ENCODE measurements around the gene EPHA3.
"Not testable (repeated sequence)": the region's sequence is repeated elsewhere in the genome, so short reads cannot be mapped to it uniquely, and the experiment has no call there.

The EPHA3 gene

GRCh38 chr3:89344076-89344475, 236.7 kb downstream of the EPHA3 start:
- no peak overlapping the region for H3K4me3 ChIP-seq (ENCODE audit: low read length in 2 of 2)
- no peak overlapping the region for H2BK5ac ChIP-seq (ENCODE audit: low read length)
- H3K79me1 ChIP-seq (ENCODE audit: low read depth, low read length) = no peaks in the 10 kb centered on the region
- H2BK12ac ChIP-seq (ENCODE audit: low read length) = no peak overlapping the region
- H3K14ac ChIP-seq (ENCODE audit: low read length) = no peak overlapping the region
- H4K91ac ChIP-seq (ENCODE audit: low read depth, low read length, poor library complexity) = no peak overlapping the region
- H3K4me2 ChIP-seq (ENCODE audit: insufficient read depth, low read length, poor library complexity, severe bottlenecking) = no peak overlapping the region
- H3K36me3 ChIP-seq (replicated peaks in 1 of 2; ENCODE audit: control insufficient read depth in 2 of 2, insufficient read depth in 2 of 2, low read length in 2 of 2) = no peaks in the 10 kb centered on the region
- H3K27ac ChIP-seq (replicated peaks; ENCODE audit: low read length) = no peak overlapping the region
- H4K8ac ChIP-seq (ENCODE audit: low read depth, low read length) = no peak overlapping the region
- H3K4ac ChIP-seq (ENCODE audit: low read length) = no peak overlapping the region
- DNase-seq (ENCODE audit: low spot score) = no peak
- H3K4me1 ChIP-seq (ENCODE audit: control insufficient read depth in 2 of 2, insufficient read depth in 1 of 2, low read depth in 1 of 2, low read length in 2 of 2) = peaks cover 0 to 3% of the 10 kb centered on the region in 2 donors
- no peak overlapping the region for H2AK5ac ChIP-seq (ENCODE audit: low read depth, low read length)
- no peak overlapping the region for H2BK15ac ChIP-seq (ENCODE audit: low read length)
- no peak overlapping the region for H3K18ac ChIP-seq (ENCODE audit: low read length)
- H3K9ac ChIP-seq (ENCODE audit: low read depth, low read length, poor library complexity) = no peak overlapping the region
- no peak overlapping the region for H2BK120ac ChIP-seq (ENCODE audit: low read depth, low read length)
- H3K27me3 ChIP-seq (ENCODE audit: control insufficient read depth in 3 of 3, insufficient read depth in 3 of 3, low read depth in 1 of 3, low read length in 3 of 3) = no peaks in the 10 kb centered on the region
- H2AFZ ChIP-seq (ENCODE audit: low read length) = no peak overlapping the region
- H3K9me3 ChIP-seq (replicated peaks in 1 of 2; ENCODE audit: control insufficient read depth in 2 of 2, insufficient read depth in 1 of 2, low read depth in 1 of 2, low read length in 2 of 2) = no peaks in the 10 kb centered on the region
- no peak overlapping the region for H3K23ac ChIP-seq (ENCODE audit: low read depth, low read length, poor library complexity)

- not testable (repeated sequence) for H3K9me3 ChIP-seq (replicated peaks in 1 of 2; ENCODE audit: control insufficient read depth in 2 of 2, insufficient read depth in 1 of 2, low read depth in 1 of 2, low read length in 2 of 2); H3K4me3 ChIP-seq (ENCODE audit: low read length in 2 of 2); H2AFZ ChIP-seq (ENCODE audit: low read length); H3K27me3 ChIP-seq (ENCODE audit: control insufficient read depth in 3 of 3, insufficient read depth in 3 of 3, low read depth in 1 of 3, low read length in 3 of 3); H2AK5ac ChIP-seq (ENCODE audit: low read depth, low read length); H2BK5ac ChIP-seq (ENCODE audit: low read length); H3K27ac ChIP-seq (replicated peaks; ENCODE audit: low read length); H3K79me1 ChIP-seq (ENCODE audit: low read depth, low read length); H3K9ac ChIP-seq (ENCODE audit: low read depth, low read length, poor library complexity); H3K4ac ChIP-seq (ENCODE audit: low read length); H4K8ac ChIP-seq (ENCODE audit: low read depth, low read length); H2BK15ac ChIP-seq (ENCODE audit: low read length); DNase-seq (ENCODE audit: low spot score); H3K14ac ChIP-seq (ENCODE audit: low read length); H2BK120ac ChIP-seq (ENCODE audit: low read depth, low read length); H2BK12ac ChIP-seq (ENCODE audit: low read length); H3K36me3 ChIP-seq (replicated peaks in 1 of 2; ENCODE audit: control insufficient read depth in 2 of 2, insufficient read depth in 2 of 2, low read length in 2 of 2); H3K4me2 ChIP-seq (ENCODE audit: insufficient read depth, low read length, poor library complexity, severe bottlenecking); H4K91ac ChIP-seq (ENCODE audit: low read depth, low read length, poor library complexity); H3K23ac ChIP-seq (ENCODE audit: low read depth, low read length, poor library complexity); H3K18ac ChIP-seq (ENCODE audit: low read length); H3K4me1 ChIP-seq (ENCODE audit: control insufficient read depth in 2 of 2, insufficient read depth in 1 of 2, low read depth in 1 of 2, low read length in 2 of 2)
- no CpG with 5 or more reads among the region's 12 CpGs for WGBS, 2 donors (ENCODE audit: extremely low coverage in 2 of 2, insufficient read length in 2 of 2, insufficient replicate concordance in 1 of 2)
Measured at GRCh38 chr3:89350935-89351334, 243.5 kb downstream of the EPHA3 start.

GRCh38 chr3:89353465-89353864, 246.0 kb downstream of the EPHA3 start:
- WGBS, 2 donors (ENCODE audit: extremely low coverage in 2 of 2, insufficient read length in 2 of 2, insufficient replicate concordance in 1 of 2) = no CpG with 5 or more reads among the region's 2 CpGs
- H3K9me3 ChIP-seq (replicated peaks in 1 of 2; ENCODE audit: control insufficient read depth in 2 of 2, insufficient read depth in 1 of 2, low read depth in 1 of 2, low read length in 2 of 2) = no peaks in the 10 kb centered on the region
- no peak overlapping the region for H2BK120ac ChIP-seq (ENCODE audit: low read depth, low read length)
- H4K91ac ChIP-seq (ENCODE audit: low read depth, low read length, poor library complexity) = no peak overlapping the region
- no peak overlapping the region for H4K8ac ChIP-seq (ENCODE audit: low read depth, low read length)
- no peak overlapping the region for H2BK15ac ChIP-seq (ENCODE audit: low read length)
- H3K36me3 ChIP-seq (replicated peaks in 1 of 2; ENCODE audit: control insufficient read depth in 2 of 2, insufficient read depth in 2 of 2, low read length in 2 of 2) = no peaks in the 10 kb centered on the region
- H3K27ac ChIP-seq (replicated peaks; ENCODE audit: low read length) = no peak overlapping the region
- no peaks in the 10 kb centered on the region for H3K4me1 ChIP-seq (ENCODE audit: control insufficient read depth in 2 of 2, insufficient read depth in 1 of 2, low read depth in 1 of 2, low read length in 2 of 2)
- H2BK12ac ChIP-seq (ENCODE audit: low read length) = no peak overlapping the region
- H3K4ac ChIP-seq (ENCODE audit: low read length) = no peak overlapping the region
- no peak overlapping the region for H3K23ac ChIP-seq (ENCODE audit: low read depth, low read length, poor library complexity)
- H2AFZ ChIP-seq (ENCODE audit: low read length) = no peak overlapping the region
- no peak overlapping the region for H2AK5ac ChIP-seq (ENCODE audit: low read depth, low read length)
- H3K4me3 ChIP-seq (ENCODE audit: low read length in 2 of 2) = no peak overlapping the region
- H3K14ac ChIP-seq (ENCODE audit: low read length) = no peak overlapping the region
- H3K27me3 ChIP-seq (ENCODE audit: control insufficient read depth in 3 of 3, insufficient read depth in 3 of 3, low read depth in 1 of 3, low read length in 3 of 3) = no peaks in the 10 kb centered on the region
- H2BK5ac ChIP-seq (ENCODE audit: low read length) = no peak overlapping the region
- no peak overlapping the region for H3K9ac ChIP-seq (ENCODE audit: low read depth, low read length, poor library complexity)
- no peaks in the 10 kb centered on the region for H3K79me1 ChIP-seq (ENCODE audit: low read depth, low read length)
- DNase-seq (ENCODE audit: low spot score) = no peak
- no peak overlapping the region for H3K4me2 ChIP-seq (ENCODE audit: insufficient read depth, low read length, poor library complexity, severe bottlenecking)
- no peak overlapping the region for H3K18ac ChIP-seq (ENCODE audit: low read length)

GRCh38 chr3:89358281-89358680, 250.9 kb downstream of the EPHA3 start:
- no peak overlapping the region for H3K23ac ChIP-seq (ENCODE audit: low read depth, low read length, poor library complexity)
- no peaks in the 10 kb centered on the region for H3K27me3 ChIP-seq (ENCODE audit: control insufficient read depth in 3 of 3, insufficient read depth in 3 of 3, low read depth in 1 of 3, low read length in 3 of 3)
- no peak overlapping the region for H3K4ac ChIP-seq (ENCODE audit: low read length)
- no peak overlapping the region for H3K4me2 ChIP-seq (ENCODE audit: insufficient read depth, low read length, poor library complexity, severe bottlenecking)
- no peak overlapping the region for H3K27ac ChIP-seq (replicated peaks; ENCODE audit: low read length)
- H3K4me1 ChIP-seq (ENCODE audit: control insufficient read depth in 2 of 2, insufficient read depth in 1 of 2, low read depth in 1 of 2, low read length in 2 of 2) = peaks cover 0 to 2% of the 10 kb centered on the region in 2 donors
- H2AFZ ChIP-seq (ENCODE audit: low read length) = no peak overlapping the region
- H3K79me1 ChIP-seq (ENCODE audit: low read depth, low read length) = no peaks in the 10 kb centered on the region
- no peak overlapping the region for H4K91ac ChIP-seq (ENCODE audit: low read depth, low read length, poor library complexity)
- no peak overlapping the region for H3K9ac ChIP-seq (ENCODE audit: low read depth, low read length, poor library complexity)
- H3K36me3 ChIP-seq (replicated peaks in 1 of 2; ENCODE audit: control insufficient read depth in 2 of 2, insufficient read depth in 2 of 2, low read length in 2 of 2) = no peaks in the 10 kb centered on the region
- H2AK5ac ChIP-seq (ENCODE audit: low read depth, low read length) = no peak overlapping the region
- no peak overlapping the region for H2BK5ac ChIP-seq (ENCODE audit: low read length)
- no peak overlapping the region for H2BK15ac ChIP-seq (ENCODE audit: low read length)
- H2BK12ac ChIP-seq (ENCODE audit: low read length) = no peak overlapping the region
- no peak for DNase-seq (ENCODE audit: low spot score)
- H2BK120ac ChIP-seq (ENCODE audit: low read depth, low read length) = no peak overlapping the region
- H3K18ac ChIP-seq (ENCODE audit: low read length) = no peak overlapping the region
- no peak overlapping the region for H4K8ac ChIP-seq (ENCODE audit: low read depth, low read length)
- H3K4me3 ChIP-seq (ENCODE audit: low read length in 2 of 2) = no peak overlapping the region
- H3K9me3 ChIP-seq (replicated peaks in 1 of 2; ENCODE audit: control insufficient read depth in 2 of 2, insufficient read depth in 1 of 2, low read depth in 1 of 2, low read length in 2 of 2) = no peaks in the 10 kb centered on the region
- H3K14ac ChIP-seq (ENCODE audit: low read length) = no peak overlapping the region

All from neuronal stem cell (in vitro differentiated cells).